K562 (cell line): ENCODE data around the gene TRIM69. TPM values are rescaled to one million over a fixed set of nuclear protein-coding genes. Genes with fewer than 3 reads are reported as not detected.

Source experiments
- ARID1B ChIP-seq: fragments of 450-650 bp; IDR thresholded peaks from 2 replicates; pipeline ENCODE4 v1.6.1; 2016; ENCODE audit warnings: antibody characterized with exemption, mild to moderate bottlenecking, inconsistent platforms
- CBFB ChIP-seq: sonication (generic); formaldehyde crosslinking; IDR thresholded peaks from 2 replicates; pipeline ENCODE4 v1.4.0; 2020; ENCODE audit warnings: mild to moderate bottlenecking, missing genetic modification reagents
- E2F6 ChIP-seq, 2 experiments: IDR thresholded peaks; 2 replicates each; pipeline ENCODE4 v1.6.1; 2011; ENCODE audit warnings: borderline replicate concordance in 1 of 2, control low read depth in 1 of 2, low read depth in 1 of 2, low read length in 1 of 2, mild to moderate bottlenecking in 1 of 2, mixed read lengths in 1 of 2, moderate library complexity in 1 of 2; ENCODE audit not compliant: insufficient read depth in 1 of 2, insufficient read length in 1 of 2, poor library complexity in 1 of 2, severe bottlenecking in 1 of 2; ENCODE audit errors: extremely low read depth in 1 of 2
- EP400 ChIP-seq: fragments of 450-650 bp; IDR thresholded peaks from 2 replicates; pipeline ENCODE4 v1.6.1; 2017; ENCODE audit warnings: antibody characterized with exemption, mild to moderate bottlenecking, moderate library complexity
- FOXK1 ChIP-seq: sonication (generic); formaldehyde crosslinking; IDR thresholded peaks from 2 replicates; pipeline ENCODE4 v1.8.0; 2022; ENCODE audit warnings: missing genetic modification reagents, mild to moderate bottlenecking, borderline replicate concordance
- FOXP4 ChIP-seq: sonication (generic); formaldehyde crosslinking; IDR thresholded peaks from 2 replicates; pipeline ENCODE4 v1.8.0; 2022; ENCODE audit warnings: mild to moderate bottlenecking, missing genetic modification reagents, borderline replicate concordance
- POLR2AphosphoS2 ChIP-seq: IDR thresholded peaks from 2 replicates; pipeline ENCODE4 v1.6.1; 2012; ENCODE audit warnings: low read length, improper control_type of control experiment
- RFX5 ChIP-seq: IDR thresholded peaks from 2 replicates; pipeline ENCODE4 v1.6.1; 2011; ENCODE audit warnings: low read depth, mild to moderate bottlenecking, improper control_type of control experiment, low read length
- RFX7 ChIP-seq: fragments of 250-450 bp; sonication (Bioruptor Pico); IDR thresholded peaks from 2 replicates; pipeline ENCODE4 v1.5.1; 2021; ENCODE audit warnings: mild to moderate bottlenecking
- SP1 ChIP-seq: sonication (generic); formaldehyde crosslinking; IDR thresholded peaks from 2 replicates; pipeline ENCODE4 v1.8.1; 2022; ENCODE audit warnings: mild to moderate bottlenecking, missing genetic modification reagents
- TFAP4 ChIP-seq: sonication (generic); formaldehyde crosslinking; IDR thresholded peaks from 2 replicates; pipeline ENCODE4 v1.8.0; 2022; ENCODE audit warnings: missing genetic modification reagents, mild to moderate bottlenecking, moderate library complexity, borderline replicate concordance
- YBX1 ChIP-seq: fragments of 450-650 bp; IDR thresholded peaks from 2 replicates; pipeline ENCODE4 v1.7.1; 2016; ENCODE audit warnings: mild to moderate bottlenecking
- ZFP1 ChIP-seq: fragments of 450-650 bp; formaldehyde crosslinking; IDR thresholded peaks from 2 replicates; pipeline ENCODE4 v1.4.0; 2020; ENCODE audit warnings: mild to moderate bottlenecking, mixed read lengths
- ZNF134 ChIP-seq: fragments of 250-450 bp; sonication (Bioruptor Pico); conservative IDR thresholded peaks from 2 replicates; pipeline ENCODE4 v1.4.0; 2020
- ZNF324 ChIP-seq: fragments of 250-450 bp; sonication (Bioruptor Pico); IDR thresholded peaks from 2 replicates; pipeline ENCODE4 v1.4.0; 2020; ENCODE audit warnings: mild to moderate bottlenecking
- ZNF384 ChIP-seq: IDR thresholded peaks from 2 replicates; pipeline ENCODE4 v1.6.1; 2012; ENCODE audit warnings: low read depth, low read length, improper control_type of control experiment
- ZNF41 ChIP-seq: fragments of 250-450 bp; sonication (Bioruptor Pico); conservative IDR thresholded peaks from 2 replicates; pipeline ENCODE4 v1.4.0; 2020; ENCODE audit warnings: mild to moderate bottlenecking
- ZNF561 ChIP-seq: fragments of 450-650 bp; formaldehyde crosslinking; conservative IDR thresholded peaks from 2 replicates; pipeline ENCODE4 v1.4.0; 2020; ENCODE audit warnings: mild to moderate bottlenecking, moderate library complexity
- ZNF695 ChIP-seq: fragments of 450-650 bp; formaldehyde crosslinking; IDR thresholded peaks from 2 replicates; pipeline ENCODE4 v1.4.0; 2020; ENCODE audit warnings: mild to moderate bottlenecking, moderate library complexity
- ZNF717 ChIP-seq: fragments of 250-450 bp; sonication (Bioruptor Pico); IDR thresholded peaks from 2 replicates; pipeline ENCODE4 v1.5.0; 2021
- ZNF76 ChIP-seq: fragments of 250-450 bp; sonication (Bioruptor Pico); IDR thresholded peaks from 2 replicates; pipeline ENCODE4 v1.4.0; 2020; ENCODE audit warnings: mild to moderate bottlenecking, moderate library complexity, borderline replicate concordance
- ZNF79 ChIP-seq: fragments of 250-450 bp; sonication (Bioruptor Pico); IDR thresholded peaks from 2 replicates; pipeline ENCODE4 v1.4.0; 2020; ENCODE audit warnings: low read depth, mild to moderate bottlenecking, moderate library complexity
- polyA plus RNA-seq, 8 experiments: library from polyadenylated mRNA; depleted of rRNA in 4 of 8; stranded (reverse) in 5 of 8; unstranded in 3 of 8; fragments of >200 nt; fragmentation: Nextera tagmentation in 2 of 8; fragmentation: Illumina TruSeq in 1 of 8; extraction: Ambion mirVana in 2 of 8; extraction: Trizol in 1 of 8; gene quantifications; 2 replicates each; pipeline versions ENCODE4 v1.2.1 to v1.2.3, GENCODE V29; 2011 to 2014; ENCODE audit warnings: inconsistent platforms in 1 of 8, missing spikeins in 1 of 8
- total RNA-seq, 7 experiments: library from RNA; depleted of rRNA in 6 of 7; stranded (reverse); fragments of >200 nt in 6 of 7; fragmentation: Illumina TruSeq in 2 of 7; extraction: Trizol in 2 of 7; gene quantifications; 2 replicates each; pipeline versions ENCODE4 v1.2.1 to v1.2.3, GENCODE V29; 2011 to 2021; ENCODE audit warnings: low replicate concordance in 1 of 7
- TF ChIP-seq, protein P1 (sequence below): fragments of 450-650 bp; formaldehyde crosslinking; IDR thresholded peaks from 2 replicates; pipeline ENCODE4 v1.4.0; 2020; ENCODE audit warnings: mild to moderate bottlenecking, moderate library complexity

The TRIM69 gene
- total and polyA plus RNA-seq, 9 of the 15 experiments (the other 6 are each of a cell fraction or from before 2014, with no cell fraction given), result 1.0 to 4.3 (median 2.3) TPM

- TF ChIP-seq ZNF717 (CRISPR knock-in tag), result peak; percentile 92
- 0 out of 2 replicates have a peak, but pooled peaks have one; percentile 43 for TF ChIP-seq POLR2AphosphoS2
- peak; percentile 56 for TF ChIP-seq EP400
- TF ChIP-seq SP1 (CRISPR knock-in tag), result no peak
- TF ChIP-seq ZNF134 (CRISPR knock-in tag), result no peak
- no peak for TF ChIP-seq ZNF79 (CRISPR knock-in tag)
- no peak for TF ChIP-seq YBX1
- no peak for TF ChIP-seq ZNF384
- no peak; the same call in 1 of the 2 replicates for TF ChIP-seq ZNF41
- TF ChIP-seq ZNF695 (CRISPR knock-in tag), result 0 out of 2 replicates have a peak, but pooled peaks have one; percentile 19
- TF ChIP-seq ZNF561, result peak; percentile 59; the same call in 1 of the 2 replicates
- TF ChIP-seq TFAP4 (CRISPR knock-in tag), result no peak
- peak; percentile 92 for TF ChIP-seq RFX7 (CRISPR knock-in tag)
- TF ChIP-seq E2F6 (IDR thresholded peaks at IDR 0.05; ENCODE audit: borderline replicate concordance in 1 of 2, extremely low read depth in 1 of 2, insufficient read depth in 1 of 2, insufficient read length in 1 of 2, low read depth in 1 of 2, low read length in 1 of 2, poor library complexity in 1 of 2, severe bottlenecking in 1 of 2), result no peak
- TF ChIP-seq, protein P1, sequence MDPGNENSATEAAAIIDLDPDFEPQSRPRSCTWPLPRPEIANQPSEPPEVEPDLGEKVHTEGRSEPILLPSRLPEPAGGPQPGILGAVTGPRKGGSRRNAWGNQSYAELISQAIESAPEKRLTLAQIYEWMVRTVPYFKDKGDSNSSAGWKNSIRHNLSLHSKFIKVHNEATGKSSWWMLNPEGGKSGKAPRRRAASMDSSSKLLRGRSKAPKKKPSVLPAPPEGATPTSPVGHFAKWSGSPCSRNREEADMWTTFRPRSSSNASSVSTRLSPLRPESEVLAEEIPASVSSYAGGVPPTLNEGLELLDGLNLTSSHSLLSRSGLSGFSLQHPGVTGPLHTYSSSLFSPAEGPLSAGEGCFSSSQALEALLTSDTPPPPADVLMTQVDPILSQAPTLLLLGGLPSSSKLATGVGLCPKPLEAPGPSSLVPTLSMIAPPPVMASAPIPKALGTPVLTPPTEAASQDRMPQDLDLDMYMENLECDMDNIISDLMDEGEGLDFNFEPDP (CRISPR knock-in tag), result 0 out of 2 replicates have a peak, but pooled peaks have one; percentile 21
- TF ChIP-seq ZNF76 (CRISPR knock-in tag), result no peak
- TF ChIP-seq RFX5, result 0 out of 2 replicates have a peak, but pooled peaks have one; percentile 25
- TF ChIP-seq ZFP1 (CRISPR knock-in tag), result peak; percentile 40; the same call in 1 of the 2 replicates
- TF ChIP-seq ZNF324, result no peak
- peak; percentile 82 for TF ChIP-seq ARID1B
- TF ChIP-seq CBFB (CRISPR knock-in tag), result no peak
- no peak for TF ChIP-seq FOXP4 (CRISPR knock-in tag)
- TF ChIP-seq FOXK1 (CRISPR knock-in tag), result no peak
Measured at GRCh38 chr15:44726568-44727484, 9.5 kb upstream of the TRIM69 start (continued).
